ENCODE measurements around the gene TPK1.

TPK1 gene

GRCh38 chr7:144869082-144869481 lies 33.2 kb upstream of the TPK1 start:
- no peak overlapping the region for H2BK120ac ChIP-seq (ENCODE audit: low read depth, low read length)
- H2BK12ac ChIP-seq (ENCODE audit: low read length in 2 of 2) = no peak overlapping the region
- no peaks in the 10 kb centered on the region for H3K79me1 ChIP-seq (replicated peaks; ENCODE audit: low read length, poor library complexity, severe bottlenecking)
- no peak for DNase-seq
- H3K4me1 ChIP-seq (ENCODE audit: control insufficient read depth, insufficient read depth, low read depth, low read length) = no peaks in the 10 kb centered on the region
- H3K14ac ChIP-seq (ENCODE audit: low read length in 2 of 2) = no peak overlapping the region
- H3K4me2 ChIP-seq (ENCODE audit: low read length, poor library complexity, severe bottlenecking) = no peak overlapping the region
- no peak overlapping the region for H4K8ac ChIP-seq (ENCODE audit: low read length)
- no peak overlapping the region for H3K27ac ChIP-seq (ENCODE audit: low read length, poor library complexity, severe bottlenecking)
- no peak overlapping the region for H3K23ac ChIP-seq (ENCODE audit: low read length in 2 of 2)
- 70% methylated on average over 7 of the region's 8 CpGs for WGBS
- H2BK15ac ChIP-seq (ENCODE audit: low read depth, poor library complexity, severe bottlenecking) = no peak overlapping the region
- no peaks in the 10 kb centered on the region for H3K9me3 ChIP-seq (ENCODE audit: control insufficient read depth, low read length)
- H3K4ac ChIP-seq (ENCODE audit: low read depth in 1 of 2, low read length in 2 of 2) = no peak overlapping the region
- no peak overlapping the region for H2AK5ac ChIP-seq (ENCODE audit: low read length, severe bottlenecking)
- no peak overlapping the region for H2AFZ ChIP-seq (ENCODE audit: low read depth, low read length)
- no peak overlapping the region for H2BK5ac ChIP-seq (ENCODE audit: low read depth, low read length, poor library complexity, severe bottlenecking)
- H3K4me3 ChIP-seq (ENCODE audit: insufficient read depth in 1 of 2, low read depth in 1 of 2, low read length in 2 of 2) = no peak overlapping the region
- H3K27me3 ChIP-seq (ENCODE audit: control insufficient read depth in 1 of 2, insufficient read depth in 1 of 2, low read length in 2 of 2) = no peaks in the 10 kb centered on the region
- no peak overlapping the region for H3K18ac ChIP-seq (ENCODE audit: low read depth in 1 of 2, low read length in 2 of 2)
- H3K9ac ChIP-seq (ENCODE audit: low read length) = no peak overlapping the region
- no peaks in the 10 kb centered on the region for H3K36me3 ChIP-seq (ENCODE audit: control insufficient read depth in 1 of 2, insufficient read depth in 2 of 2, low read depth in 1 of 2, low read length in 2 of 2)
- H4K91ac ChIP-seq (ENCODE audit: low read length) = no peak overlapping the region

- Histone ChIP-seq H2BK5ac (ENCODE audit: low read depth, low read length, poor library complexity, severe bottlenecking) (no peak overlapping the region), H2AFZ (ENCODE audit: low read depth, low read length) (no peak overlapping the region), H3K4me1 (ENCODE audit: control insufficient read depth, insufficient read depth, low read depth, low read length) (no peaks in the 10 kb centered on the region), H2BK15ac (ENCODE audit: low read depth, poor library complexity, severe bottlenecking) (no peak overlapping the region), H3K27me3 (ENCODE audit: control insufficient read depth in 1 of 2, insufficient read depth in 1 of 2, low read length in 2 of 2) (no peaks in the 10 kb centered on the region), H3K4ac (ENCODE audit: low read depth in 1 of 2, low read length in 2 of 2) (no peak overlapping the region), H3K18ac (ENCODE audit: low read depth in 1 of 2, low read length in 2 of 2) (no peak overlapping the region), H3K14ac (ENCODE audit: low read length in 2 of 2) (no peak overlapping the region), H3K4me2 (ENCODE audit: low read length, poor library complexity, severe bottlenecking) (no peak overlapping the region), H3K23ac (ENCODE audit: low read length in 2 of 2) (no peak overlapping the region), H3K27ac (ENCODE audit: low read length, poor library complexity, severe bottlenecking) (no peak overlapping the region), H4K8ac (ENCODE audit: low read length) (no peak overlapping the region), H3K36me3 (ENCODE audit: control insufficient read depth in 1 of 2, insufficient read depth in 2 of 2, low read depth in 1 of 2, low read length in 2 of 2) (no peaks in the 10 kb centered on the region), H4K91ac (ENCODE audit: low read length) (no peak overlapping the region), H3K79me1 (replicated peaks; ENCODE audit: low read length, poor library complexity, severe bottlenecking) (no peaks in the 10 kb centered on the region), H2AK5ac (ENCODE audit: low read length, severe bottlenecking) (no peak overlapping the region), H3K4me3 (ENCODE audit: insufficient read depth in 1 of 2, low read depth in 1 of 2, low read length in 2 of 2) (no peak overlapping the region), H3K9me3 (ENCODE audit: control insufficient read depth, low read length) (no peaks in the 10 kb centered on the region), H2BK120ac (ENCODE audit: low read depth, low read length) (no peak overlapping the region), H3K9ac (ENCODE audit: low read length) (no peak overlapping the region), H2BK12ac (ENCODE audit: low read length in 2 of 2) (no peak overlapping the region)
- no peak for DNase-seq
- 47% methylated on average over 3 of the region's 3 CpGs for WGBS
Measured at GRCh38 chr7:144866189-144866588, 30.3 kb upstream of the TPK1 start.

- Histone ChIP-seq H3K23ac (ENCODE audit: low read length in 2 of 2) (no peak overlapping the region), H3K27ac (ENCODE audit: low read length, poor library complexity, severe bottlenecking) (no peak overlapping the region), H3K4me2 (ENCODE audit: low read length, poor library complexity, severe bottlenecking) (no peak overlapping the region), H2BK120ac (ENCODE audit: low read depth, low read length) (no peak overlapping the region), H3K79me1 (replicated peaks; ENCODE audit: low read length, poor library complexity, severe bottlenecking) (no peaks in the 10 kb centered on the region), H4K91ac (ENCODE audit: low read length) (no peak overlapping the region), H3K18ac (ENCODE audit: low read depth in 1 of 2, low read length in 2 of 2) (no peak overlapping the region), H2AK5ac (ENCODE audit: low read length, severe bottlenecking) (no peak overlapping the region), H2BK12ac (ENCODE audit: low read length in 2 of 2) (no peak overlapping the region), H3K36me3 (ENCODE audit: control insufficient read depth in 1 of 2, insufficient read depth in 2 of 2, low read depth in 1 of 2, low read length in 2 of 2) (no peaks in the 10 kb centered on the region), H4K8ac (ENCODE audit: low read length) (no peak overlapping the region), H3K4ac (ENCODE audit: low read depth in 1 of 2, low read length in 2 of 2) (no peak overlapping the region), H3K4me1 (ENCODE audit: control insufficient read depth, insufficient read depth, low read depth, low read length) (no peaks in the 10 kb centered on the region), H3K14ac (ENCODE audit: low read length in 2 of 2) (no peak overlapping the region), H3K4me3 (ENCODE audit: insufficient read depth in 1 of 2, low read depth in 1 of 2, low read length in 2 of 2) (no peak overlapping the region), H3K9me3 (ENCODE audit: control insufficient read depth, low read length) (no peaks in the 10 kb centered on the region), H3K27me3 (ENCODE audit: control insufficient read depth in 1 of 2, insufficient read depth in 1 of 2, low read length in 2 of 2) (no peaks in the 10 kb centered on the region), H3K9ac (ENCODE audit: low read length) (no peak overlapping the region), H2AFZ (ENCODE audit: low read depth, low read length) (no peak overlapping the region), H2BK15ac (ENCODE audit: low read depth, poor library complexity, severe bottlenecking) (no peak overlapping the region), H2BK5ac (ENCODE audit: low read depth, low read length, poor library complexity, severe bottlenecking) (no peak overlapping the region)
- WGBS = 82% methylated on average over 3 of the region's 5 CpGs
- DNase-seq = no peak
Measured at GRCh38 chr7:144863320-144863647, 27.4 kb upstream of the TPK1 start.

- Histone ChIP-seq H3K9ac (ENCODE audit: low read length) (no peak overlapping the region), H3K14ac (ENCODE audit: low read length in 2 of 2) (no peak overlapping the region), H2BK15ac (ENCODE audit: low read depth, poor library complexity, severe bottlenecking) (no peak overlapping the region), H2AFZ (ENCODE audit: low read depth, low read length) (no peak overlapping the region), H2BK120ac (ENCODE audit: low read depth, low read length) (no peak overlapping the region), H3K79me1 (replicated peaks; ENCODE audit: low read length, poor library complexity, severe bottlenecking) (no peaks in the 10 kb centered on the region), H4K91ac (ENCODE audit: low read length) (no peak overlapping the region), H2BK5ac (ENCODE audit: low read depth, low read length, poor library complexity, severe bottlenecking) (no peak overlapping the region), H3K9me3 (ENCODE audit: control insufficient read depth, low read length) (no peaks in the 10 kb centered on the region), H3K18ac (ENCODE audit: low read depth in 1 of 2, low read length in 2 of 2) (no peak overlapping the region), H2BK12ac (ENCODE audit: low read length in 2 of 2) (no peak overlapping the region), H3K4ac (ENCODE audit: low read depth in 1 of 2, low read length in 2 of 2) (no peak overlapping the region), H3K23ac (ENCODE audit: low read length in 2 of 2) (no peak overlapping the region), H3K36me3 (ENCODE audit: control insufficient read depth in 1 of 2, insufficient read depth in 2 of 2, low read depth in 1 of 2, low read length in 2 of 2) (no peaks in the 10 kb centered on the region), H3K4me1 (ENCODE audit: control insufficient read depth, insufficient read depth, low read depth, low read length) (no peaks in the 10 kb centered on the region), H3K4me3 (ENCODE audit: insufficient read depth in 1 of 2, low read depth in 1 of 2, low read length in 2 of 2) (no peak overlapping the region), H3K4me2 (ENCODE audit: low read length, poor library complexity, severe bottlenecking) (no peak overlapping the region), H4K8ac (ENCODE audit: low read length) (no peak overlapping the region), H3K27ac (ENCODE audit: low read length, poor library complexity, severe bottlenecking) (no peak overlapping the region), H3K27me3 (ENCODE audit: control insufficient read depth in 1 of 2, insufficient read depth in 1 of 2, low read length in 2 of 2) (no peaks in the 10 kb centered on the region), H2AK5ac (ENCODE audit: low read length, severe bottlenecking) (no peak overlapping the region)
- 100% methylated on average over 1 of the region's 2 CpGs for WGBS
- DNase-seq = no peak
Measured at GRCh38 chr7:144862612-144863319, 26.9 kb upstream of the TPK1 start.

All from mesenchymal stem cell (in vitro differentiated cells and primary cell).